ENCODE measurements around the gene BACE1-AS.

DNA sequence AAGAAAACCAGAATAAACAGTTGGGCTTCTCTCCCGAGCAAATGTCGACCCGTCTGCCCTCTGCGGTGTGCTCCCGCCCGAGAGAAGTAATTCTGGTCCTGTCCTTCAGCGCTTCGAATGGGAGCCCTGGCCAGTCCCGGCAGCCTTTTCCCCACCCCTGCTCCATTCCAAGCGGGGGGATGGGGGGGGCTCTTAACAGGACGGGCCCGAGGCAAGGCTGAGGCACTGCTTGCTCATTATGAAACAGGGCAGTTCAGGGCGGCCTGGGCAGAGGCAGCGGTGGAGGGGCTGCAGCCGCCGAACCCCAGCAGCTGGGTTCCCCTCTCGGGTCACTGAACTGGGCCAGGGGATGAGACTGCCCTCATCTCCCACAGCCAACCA is 9.1 kb downstream of the BACE1-AS start:
- TF ChIP-seq ASH2L (IDR thresholded peaks at IDR 0.05; ENCODE audit: low read length) (no peak), GABPA (IDR thresholded peaks at IDR 0.05; ENCODE audit: borderline replicate concordance, insufficient read depth, low read length) (no peak), JUN (IDR thresholded peaks at IDR 0.05; ENCODE audit: low read depth, low read length) (no peak), JUND (IDR thresholded peaks at IDR 0.05; ENCODE audit: low read length) (no peak), BACH1 (IDR thresholded peaks at IDR 0.05; ENCODE audit: low read length) (no peak), RAD21 (IDR thresholded peaks at IDR 0.05 in 1 of 2, conservative IDR thresholded peaks at IDR 0.05 in 1 of 2; ENCODE audit: low read depth in 2 of 2, low read length in 2 of 2) (no peak), EP300 (IDR thresholded peaks at IDR 0.05; ENCODE audit: borderline replicate concordance in 1 of 2, low read depth in 2 of 2, low read length in 2 of 2) (no peak), EZH2 (IDR thresholded peaks at IDR 0.05; ENCODE audit: low read depth, low read length, severe bottlenecking) (no peak)
- TF ChIP-seq, protein P1, sequence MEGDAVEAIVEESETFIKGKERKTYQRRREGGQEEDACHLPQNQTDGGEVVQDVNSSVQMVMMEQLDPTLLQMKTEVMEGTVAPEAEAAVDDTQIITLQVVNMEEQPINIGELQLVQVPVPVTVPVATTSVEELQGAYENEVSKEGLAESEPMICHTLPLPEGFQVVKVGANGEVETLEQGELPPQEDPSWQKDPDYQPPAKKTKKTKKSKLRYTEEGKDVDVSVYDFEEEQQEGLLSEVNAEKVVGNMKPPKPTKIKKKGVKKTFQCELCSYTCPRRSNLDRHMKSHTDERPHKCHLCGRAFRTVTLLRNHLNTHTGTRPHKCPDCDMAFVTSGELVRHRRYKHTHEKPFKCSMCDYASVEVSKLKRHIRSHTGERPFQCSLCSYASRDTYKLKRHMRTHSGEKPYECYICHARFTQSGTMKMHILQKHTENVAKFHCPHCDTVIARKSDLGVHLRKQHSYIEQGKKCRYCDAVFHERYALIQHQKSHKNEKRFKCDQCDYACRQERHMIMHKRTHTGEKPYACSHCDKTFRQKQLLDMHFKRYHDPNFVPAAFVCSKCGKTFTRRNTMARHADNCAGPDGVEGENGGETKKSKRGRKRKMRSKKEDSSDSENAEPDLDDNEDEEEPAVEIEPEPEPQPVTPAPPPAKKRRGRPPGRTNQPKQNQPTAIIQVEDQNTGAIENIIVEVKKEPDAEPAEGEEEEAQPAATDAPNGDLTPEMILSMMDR (IDR thresholded peaks at IDR 0.05; ENCODE audit: control extremely low read depth in 1 of 3, insufficient read depth in 1 of 3, low read depth in 1 of 3, low read length in 3 of 3) = no peak
- TF ChIP-seq, protein P2, sequence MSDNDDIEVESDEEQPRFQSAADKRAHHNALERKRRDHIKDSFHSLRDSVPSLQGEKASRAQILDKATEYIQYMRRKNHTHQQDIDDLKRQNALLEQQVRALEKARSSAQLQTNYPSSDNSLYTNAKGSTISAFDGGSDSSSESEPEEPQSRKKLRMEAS (IDR thresholded peaks at IDR 0.05) = no peak
- TF ChIP-seq, protein P3, sequence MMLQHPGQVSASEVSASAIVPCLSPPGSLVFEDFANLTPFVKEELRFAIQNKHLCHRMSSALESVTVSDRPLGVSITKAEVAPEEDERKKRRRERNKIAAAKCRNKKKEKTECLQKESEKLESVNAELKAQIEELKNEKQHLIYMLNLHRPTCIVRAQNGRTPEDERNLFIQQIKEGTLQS (IDR thresholded peaks at IDR 0.05; ENCODE audit: insufficient read depth, low read depth, low read length) = no peak
